ENCODE results near the gene ARL4C. TPM values are rescaled to one million over a fixed set of nuclear protein-coding genes. Genes with fewer than 3 reads are reported as not detected.

The ARL4C gene
- total RNA-seq, 2 experiments from 2014 or later: 123 to 126 TPM

- ChIA-PET CTCF (interaction anchor here (0.9 to 5.5 kb wide), 6 partner anchors 12 to 353 kb away, joined by 3 to 49 read pairs (median 4); no protein-coding TSS in a partner anchor), POLR2A (interaction anchor here (0.6 to 5.3 kb wide), 11 partner anchors 9 to 209 kb away, joined by 3 to 61 read pairs (median 7); partner anchors contain the start of gene ARL4C)
- ATAC-seq: no peak
- Mint-ChIP-seq H3K27ac (peak overlapping the region; percentile 97), H3K27me3 (ENCODE audit: low read depth) (no peaks in the 10 kb centered on the region), H3K36me3 (ENCODE audit: low read depth) (peaks cover 82% of the 10 kb centered on the region), H3K4me3 (peak overlapping the region; percentile 77), H3K4me1 (ENCODE audit: low read depth) (peaks cover 93% of the 10 kb centered on the region), H3K9me3 (ENCODE audit: insufficient read depth) (no peaks in the 10 kb centered on the region)
- DNase-seq: no peak
These were observed 8.4 kb downstream of the ARL4C start for GRCh38 chr2:234488486-234488885.

GRCh38 chr2:234487356-234487755 lies 9.5 kb downstream of the ARL4C start:
- Mint-ChIP-seq H3K27ac (no peak overlapping the region), H3K27me3 (ENCODE audit: low read depth) (no peaks in the 10 kb centered on the region), H3K4me1 (ENCODE audit: low read depth) (peaks cover 97% of the 10 kb centered on the region), H3K9me3 (ENCODE audit: insufficient read depth) (no peaks in the 10 kb centered on the region), H3K36me3 (ENCODE audit: low read depth) (peaks cover 71% of the 10 kb centered on the region), H3K4me3 (no peak overlapping the region)
- CTCF ChIA-PET: interaction anchor here (1.3 to 5.5 kb wide), 2 partner anchors 10 to 197 kb away, joined by 4 to 49 read pairs; partner anchors contain the start of gene ARL4C
- POLR2A ChIA-PET: interaction anchor here (0.6 to 5.3 kb wide), 4 partner anchors 8 to 196 kb away, joined by 4 to 61 read pairs (median 26); partner anchors contain the start of gene ARL4C
- ATAC-seq: no peak
- no peak for DNase-seq

GRCh38 chr2:234483568-234484251 lies 13.2 kb downstream of the ARL4C start:
- CTCF ChIA-PET: interaction anchor here (0.6 to 3.5 kb wide), 29 partner anchors 9 to 491 kb away, joined by 3 to 30 read pairs (median 4); partner anchors contain the start of gene ARL4C
- peaks cover 50% of the 10 kb centered on the region for H3K36me3 Mint-ChIP-seq (ENCODE audit: low read depth)
- H3K27me3 Mint-ChIP-seq (ENCODE audit: low read depth): no peaks in the 10 kb centered on the region
- DNase-seq (peak; percentile 94), ATAC-seq (peak; percentile 89)
- POLR2A ChIA-PET: interaction anchor here (0.6 to 2.9 kb wide), 14 partner anchors 11 to 193 kb away, joined by 3 to 27 read pairs (median 6); partner anchors contain the start of gene ARL4C
- no peaks in the 10 kb centered on the region for H3K9me3 Mint-ChIP-seq (ENCODE audit: insufficient read depth)
- H3K27ac Mint-ChIP-seq: peak overlapping the region; percentile 87
- peak overlapping the region; percentile 51 for H3K4me3 Mint-ChIP-seq
- peaks cover 82% of the 10 kb centered on the region for H3K4me1 Mint-ChIP-seq (ENCODE audit: low read depth)

- H3K36me3 Mint-ChIP-seq (ENCODE audit: low read depth): peaks cover 28% of the 10 kb centered on the region
- ATAC-seq: no peak
- H3K4me1 Mint-ChIP-seq (ENCODE audit: low read depth): peaks cover 73% of the 10 kb centered on the region
- H3K27ac Mint-ChIP-seq: no peak overlapping the region
- no peak for DNase-seq
- H3K27me3 Mint-ChIP-seq (ENCODE audit: low read depth): no peaks in the 10 kb centered on the region
- no peaks in the 10 kb centered on the region for H3K9me3 Mint-ChIP-seq (ENCODE audit: insufficient read depth)
- no peak overlapping the region for H3K4me3 Mint-ChIP-seq
- ChIA-PET CTCF (no interaction called here), POLR2A (no interaction called here)
These were observed 15.6 kb downstream of the ARL4C start for GRCh38 chr2:234481301-234481700.

- Mint-ChIP-seq H3K4me1 (ENCODE audit: low read depth) (peaks cover 65% of the 10 kb centered on the region), H3K36me3 (ENCODE audit: low read depth) (peaks cover 21% of the 10 kb centered on the region), H3K4me3 (no peak overlapping the region), H3K27me3 (ENCODE audit: low read depth) (no peaks in the 10 kb centered on the region), H3K27ac (no peak overlapping the region), H3K9me3 (ENCODE audit: insufficient read depth) (no peaks in the 10 kb centered on the region)
- no peak for DNase-seq
- ATAC-seq: no peak
- POLR2A ChIA-PET: no interaction called here
- CTCF ChIA-PET: no interaction called here
These were observed 16.5 kb downstream of the ARL4C start for GRCh38 chr2:234480337-234480736.

DNA sequence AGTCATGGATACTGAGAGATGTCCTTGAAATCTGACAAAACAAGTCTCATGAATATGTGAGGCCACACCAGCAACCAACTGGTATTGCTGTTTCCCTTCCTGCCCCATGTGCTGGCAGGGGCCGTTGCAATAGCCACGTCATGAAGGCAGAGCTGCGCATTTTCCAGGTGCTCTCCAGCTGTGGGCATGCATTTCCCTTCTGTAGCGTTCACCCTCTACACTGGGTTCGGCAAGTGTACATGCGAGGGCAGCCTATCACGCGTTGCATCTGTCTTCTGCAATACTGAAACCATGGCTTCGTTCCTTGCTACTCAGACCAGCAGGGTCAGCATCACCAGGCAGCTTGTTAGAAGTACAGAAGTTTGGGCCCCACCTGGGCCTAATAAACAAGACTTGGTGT lies 17.4 kb downstream of the ARL4C start:
- DNase-seq: no peak
- Mint-ChIP-seq H3K36me3 (ENCODE audit: low read depth) (peaks cover 15% of the 10 kb centered on the region), H3K27me3 (ENCODE audit: low read depth) (no peaks in the 10 kb centered on the region), H3K27ac (no peak overlapping the region), H3K9me3 (ENCODE audit: insufficient read depth) (no peaks in the 10 kb centered on the region), H3K4me1 (ENCODE audit: low read depth) (peaks cover 58% of the 10 kb centered on the region), H3K4me3 (no peak overlapping the region)
- no peak for ATAC-seq
- ChIA-PET POLR2A (no interaction called here), CTCF (interaction anchor here (1.3 to 2.1 kb wide), 2 partner anchors 25 to 27 kb away, joined by 3 to 6 read pairs; no protein-coding TSS in a partner anchor)

GRCh38 chr2:234478121-234478858 lies 18.6 kb downstream of the ARL4C start:
- Mint-ChIP-seq H3K4me3 (no peak overlapping the region), H3K4me1 (ENCODE audit: low read depth) (peaks cover 47% of the 10 kb centered on the region), H3K36me3 (ENCODE audit: low read depth) (peaks cover 18% of the 10 kb centered on the region), H3K9me3 (ENCODE audit: insufficient read depth) (peaks cover 6% of the 10 kb centered on the region), H3K27ac (peak overlapping the region; percentile 39), H3K27me3 (ENCODE audit: low read depth) (no peaks in the 10 kb centered on the region)
- POLR2A ChIA-PET: interaction anchor here (0.6 to 1.7 kb wide), 5 partner anchors 18 to 1627 kb away, joined by 3 to 11 read pairs (median 3); no protein-coding TSS in a partner anchor
- DNase-seq (no peak), ATAC-seq (peak; percentile 45)
- CTCF ChIA-PET: interaction anchor here (0.8 to 2.1 kb wide), 9 partner anchors 9 to 190 kb away, joined by 3 to 6 read pairs (median 4); no protein-coding TSS in a partner anchor

DNA sequence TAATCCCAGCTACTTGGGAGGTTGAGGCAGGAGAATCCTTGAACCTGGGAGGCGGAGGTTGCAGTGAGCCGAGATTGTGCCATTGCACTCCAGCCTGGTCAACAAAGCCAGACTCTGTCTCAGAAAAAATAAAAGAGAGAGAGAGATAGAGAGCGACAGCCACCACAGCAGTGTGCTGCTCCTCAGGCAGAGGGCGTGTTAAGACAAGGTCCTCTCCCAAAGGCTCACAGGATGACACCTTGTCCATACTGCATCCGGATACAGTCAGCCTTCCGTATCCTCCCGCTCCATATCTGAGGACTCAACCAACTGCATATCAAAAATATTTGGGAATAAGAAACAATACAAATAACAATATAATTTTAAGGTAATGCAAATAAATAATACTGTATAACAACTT lies 20.1 kb downstream of the ARL4C start:
- peaks cover 19% of the 10 kb centered on the region for H3K36me3 Mint-ChIP-seq (ENCODE audit: low read depth)
- POLR2A ChIA-PET: interaction anchor here (2.0 kb wide), 1 partner anchor 23 kb away, joined by 8 read pairs; no protein-coding TSS in a partner anchor
- ATAC-seq (no peak), DNase-seq (no peak)
- peaks cover 34% of the 10 kb centered on the region for H3K4me1 Mint-ChIP-seq (ENCODE audit: low read depth)
- no peaks in the 10 kb centered on the region for H3K27me3 Mint-ChIP-seq (ENCODE audit: low read depth)
- H3K27ac Mint-ChIP-seq: no peak overlapping the region
- H3K4me3 Mint-ChIP-seq: no peak overlapping the region
- CTCF ChIA-PET: interaction anchor here (1.5 kb wide), 1 partner anchor 188 kb away, joined by 4 read pairs; no protein-coding TSS in a partner anchor
- peaks cover 6% of the 10 kb centered on the region for H3K9me3 Mint-ChIP-seq (ENCODE audit: insufficient read depth)

DNA sequence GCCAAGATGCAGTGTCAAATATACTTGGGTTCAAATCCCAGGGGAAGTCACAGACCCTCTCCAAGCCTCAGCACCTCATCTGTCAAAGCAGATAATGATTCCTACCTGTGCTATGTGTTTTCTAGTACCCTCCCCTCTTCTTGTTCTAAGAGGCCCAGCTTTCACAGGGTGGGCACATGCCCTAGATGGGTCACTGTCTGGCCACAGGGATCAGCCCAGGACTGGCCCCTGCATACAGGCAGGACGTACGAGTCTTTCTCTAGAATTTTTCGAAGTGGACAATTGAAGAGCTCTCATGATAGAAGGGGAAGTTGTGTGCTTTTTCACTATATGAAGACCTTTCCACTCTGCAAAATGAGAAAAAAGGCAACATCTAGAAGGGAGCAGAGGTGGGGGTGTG lies 22.2 kb downstream of the ARL4C start:
- POLR2A ChIA-PET: interaction anchor here (0.6 to 2.0 kb wide), 2 partner anchors 10 to 20 kb away, joined by 3 to 8 read pairs; no protein-coding TSS in a partner anchor
- no peak overlapping the region for H3K4me3 Mint-ChIP-seq
- no peaks in the 10 kb centered on the region for H3K27me3 Mint-ChIP-seq (ENCODE audit: low read depth)
- H3K9me3 Mint-ChIP-seq (ENCODE audit: insufficient read depth): peaks cover 6% of the 10 kb centered on the region
- H3K36me3 Mint-ChIP-seq (ENCODE audit: low read depth): peaks cover 15% of the 10 kb centered on the region
- H3K27ac Mint-ChIP-seq: no peak overlapping the region
- ATAC-seq (no peak), DNase-seq (no peak)
- CTCF ChIA-PET: interaction anchor here (0.6 kb wide), 1 partner anchor 49 kb away, joined by 3 read pairs; no protein-coding TSS in a partner anchor
- H3K4me1 Mint-ChIP-seq (ENCODE audit: low read depth): peaks cover 22% of the 10 kb centered on the region

- H3K27me3 Mint-ChIP-seq (ENCODE audit: low read depth): no peaks in the 10 kb centered on the region
- CTCF ChIA-PET: no interaction called here
- peaks cover 7% of the 10 kb centered on the region for H3K4me1 Mint-ChIP-seq (ENCODE audit: low read depth)
- H3K9me3 Mint-ChIP-seq (ENCODE audit: insufficient read depth): peaks cover 6% of the 10 kb centered on the region
- H3K4me3 Mint-ChIP-seq: no peak overlapping the region
- H3K36me3 Mint-ChIP-seq (ENCODE audit: low read depth): peaks cover 12% of the 10 kb centered on the region
- POLR2A ChIA-PET: no interaction called here
- ATAC-seq: no peak
- DNase-seq: no peak
- H3K27ac Mint-ChIP-seq: no peak overlapping the region
These were observed 24.7 kb downstream of the ARL4C start for GRCh38 chr2:234472155-234472554.

- peaks cover 6% of the 10 kb centered on the region for H3K9me3 Mint-ChIP-seq (ENCODE audit: insufficient read depth)
- no peak overlapping the region for H3K27ac Mint-ChIP-seq
- POLR2A ChIA-PET: interaction anchor here (1.4 kb wide), 1 partner anchor 15 kb away, joined by 5 read pairs; no protein-coding TSS in a partner anchor
- H3K4me1 Mint-ChIP-seq (ENCODE audit: low read depth): peaks cover 2% of the 10 kb centered on the region
- peaks cover 10% of the 10 kb centered on the region for H3K36me3 Mint-ChIP-seq (ENCODE audit: low read depth)
- no peak for ATAC-seq
- DNase-seq: no peak
- CTCF ChIA-PET: interaction anchor here (1.2 to 1.3 kb wide), 2 partner anchors 8 to 13 kb away, joined by 4 to 6 read pairs; no protein-coding TSS in a partner anchor
- H3K27me3 Mint-ChIP-seq (ENCODE audit: low read depth): no peaks in the 10 kb centered on the region
- no peak overlapping the region for H3K4me3 Mint-ChIP-seq
These were observed 26.9 kb downstream of the ARL4C start for GRCh38 chr2:234469972-234470371.
